Measurements from ENCODE around the gene KLF13.

Gene KLF13

DNA sequence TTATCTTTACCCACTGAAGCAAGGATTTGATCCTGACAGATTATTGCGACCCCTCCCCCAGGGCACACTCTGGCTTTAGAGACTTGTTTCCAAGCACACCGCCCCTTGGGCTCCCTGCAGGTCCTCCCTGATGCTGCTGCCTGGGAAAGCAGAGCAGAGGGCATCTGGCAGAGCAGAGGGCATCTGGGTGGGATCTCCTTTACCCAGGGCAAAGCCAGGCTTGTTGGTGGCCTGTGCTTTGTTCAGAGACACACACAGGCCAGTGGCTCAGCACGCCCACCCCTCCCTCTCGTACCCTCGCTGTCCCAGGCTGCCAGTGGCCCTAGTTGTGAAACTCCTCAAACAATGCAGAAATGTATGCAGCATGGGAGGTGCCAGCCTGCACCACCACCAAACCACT, 4.8 kb downstream of the KLF13 start:
- DNase-seq (ENCODE audit: low read depth in 2 of 2, low spot score in 1 of 2) = no peak

GRCh38 chr15:31332020-31332680, 5.5 kb downstream of the KLF13 start:
- DNase-seq (ENCODE audit: low read depth in 2 of 2, low spot score in 1 of 2) = no peak

GRCh38 chr15:31332681-31333071, 6.0 kb downstream of the KLF13 start:
- DNase-seq (ENCODE audit: low read depth in 2 of 2, low spot score in 1 of 2) = no peak

- no peak for DNase-seq (ENCODE audit: low read depth in 2 of 2, low spot score in 1 of 2)
Observed at GRCh38 chr15:31333119-31333518, 6.5 kb downstream of the KLF13 start.

GRCh38 chr15:31333820-31334219, 7.2 kb downstream of the KLF13 start:
- no peak for DNase-seq (ENCODE audit: low read depth in 2 of 2, low spot score in 1 of 2)

DNA sequence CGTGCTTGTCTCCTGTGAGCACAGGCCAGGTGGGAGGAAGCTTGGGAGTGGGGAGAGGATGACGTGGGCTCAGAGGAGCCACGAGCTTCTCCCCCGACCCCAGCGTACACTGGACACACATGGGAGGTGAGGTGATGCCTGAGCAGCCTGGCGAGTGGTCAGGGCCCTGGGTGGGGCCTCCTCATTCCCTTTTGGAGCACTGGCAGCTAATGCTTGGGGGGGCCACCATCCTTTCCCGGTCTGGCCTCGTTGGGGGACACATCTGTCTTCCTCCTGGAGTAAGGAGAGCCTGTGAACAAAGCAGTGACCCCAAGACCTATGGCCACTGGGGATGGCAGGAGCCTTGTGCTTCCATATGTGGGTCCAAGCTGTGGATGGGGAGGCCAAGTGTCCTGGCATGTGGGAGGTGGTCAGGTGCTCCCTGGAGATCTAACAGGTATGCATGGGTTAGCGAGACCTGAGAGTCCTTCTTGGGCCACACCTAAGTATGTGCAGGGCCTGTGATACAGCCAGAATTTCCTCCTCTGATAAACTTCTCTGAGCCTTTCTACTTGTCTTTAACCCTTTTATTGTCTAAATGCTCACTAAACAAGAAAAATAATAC, 9.5 kb downstream of the KLF13 start:
- no peak for DNase-seq (ENCODE audit: low read depth in 2 of 2, low spot score in 1 of 2)

GRCh38 chr15:31336593-31337295, 10.1 kb downstream of the KLF13 start:
- DNase-seq (ENCODE audit: low read depth in 2 of 2, low spot score in 1 of 2) = no peak

GRCh38 chr15:31337352-31338031, 10.9 kb downstream of the KLF13 start:
- DNase-seq (ENCODE audit: low read depth in 2 of 2, low spot score in 1 of 2) = no peak

- DNase-seq (ENCODE audit: low read depth in 2 of 2, low spot score in 1 of 2) = no peak
Observed at GRCh38 chr15:31338318-31338878, 11.8 kb downstream of the KLF13 start.

- no peak for DNase-seq (ENCODE audit: low read depth in 2 of 2, low spot score in 1 of 2)
Observed at GRCh38 chr15:31338879-31339557, 12.4 kb downstream of the KLF13 start.

- no peak for DNase-seq (ENCODE audit: low read depth in 2 of 2, low spot score in 1 of 2)
Observed at GRCh38 chr15:31339558-31339895, 12.9 kb downstream of the KLF13 start.

- DNase-seq (ENCODE audit: low read depth in 2 of 2, low spot score in 1 of 2) = no peak
Observed at GRCh38 chr15:31340047-31340446, 13.4 kb downstream of the KLF13 start.

DNA sequence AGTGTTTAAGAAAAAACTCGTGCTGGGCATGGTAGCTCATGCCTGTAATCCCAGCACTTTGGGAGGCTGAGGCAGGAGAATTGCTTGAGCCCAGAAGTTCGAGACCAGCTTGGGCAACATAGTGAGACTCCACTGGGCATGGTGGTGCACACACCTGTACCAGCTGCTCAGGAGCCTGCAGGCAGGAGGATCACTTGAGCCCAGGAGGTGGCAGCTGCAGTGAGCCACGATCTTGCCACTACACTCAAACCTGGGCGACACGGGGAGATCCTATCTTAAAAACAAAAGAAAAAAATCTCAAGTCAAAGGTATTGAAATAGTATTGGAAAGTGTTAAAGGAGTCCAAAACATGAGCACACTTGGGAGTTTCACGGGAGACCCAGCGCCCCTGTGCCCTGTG, 14.0 kb downstream of the KLF13 start:
- DNase-seq (ENCODE audit: low read depth in 2 of 2, low spot score in 1 of 2) = no peak

DNA sequence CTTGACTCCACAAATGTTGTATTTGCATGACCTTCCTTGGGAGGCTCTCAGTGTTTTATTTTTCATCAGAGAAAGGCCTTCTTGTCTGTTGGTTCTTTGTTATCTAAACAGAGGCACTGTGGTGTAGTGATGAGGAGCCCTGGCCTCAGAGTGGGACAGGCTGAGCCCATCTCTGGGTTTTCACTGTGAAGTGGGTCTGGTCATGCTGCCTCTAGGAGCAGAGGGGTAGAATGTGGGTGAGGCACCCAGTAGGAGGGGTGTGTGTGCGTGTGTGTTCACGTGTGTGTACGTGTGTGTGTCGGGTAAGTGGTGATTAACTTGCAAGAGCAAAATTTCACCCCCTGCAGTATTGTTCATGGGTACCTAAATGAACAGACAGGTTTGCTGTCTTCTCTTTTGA, 14.4 kb downstream of the KLF13 start:
- DNase-seq (ENCODE audit: low read depth in 2 of 2, low spot score in 1 of 2) = no peak

GRCh38 chr15:31341496-31342195, 15.0 kb downstream of the KLF13 start:
- DNase-seq (ENCODE audit: low read depth in 2 of 2, low spot score in 1 of 2) = no peak

DNA sequence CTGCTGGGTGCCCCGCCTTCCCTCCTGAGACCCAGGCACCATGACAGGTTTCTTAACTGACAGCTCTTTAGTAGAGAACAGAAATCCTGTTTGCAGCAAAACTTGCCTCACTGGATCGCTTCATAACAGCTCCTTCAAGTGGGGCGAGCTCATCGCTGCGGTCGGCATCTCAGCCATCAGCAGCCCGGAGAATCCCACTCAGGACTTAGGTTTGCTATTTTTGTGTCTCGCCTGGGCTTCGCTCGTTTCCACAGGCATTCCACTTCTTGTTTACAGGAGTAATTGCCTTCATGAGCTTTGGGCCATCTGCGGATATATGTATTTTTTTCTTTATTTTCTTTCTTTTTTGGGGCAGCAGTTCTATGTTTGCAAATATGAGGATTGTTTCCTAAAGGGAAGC, 15.7 kb downstream of the KLF13 start:
- no peak for DNase-seq (ENCODE audit: low read depth in 2 of 2, low spot score in 1 of 2)

DNA sequence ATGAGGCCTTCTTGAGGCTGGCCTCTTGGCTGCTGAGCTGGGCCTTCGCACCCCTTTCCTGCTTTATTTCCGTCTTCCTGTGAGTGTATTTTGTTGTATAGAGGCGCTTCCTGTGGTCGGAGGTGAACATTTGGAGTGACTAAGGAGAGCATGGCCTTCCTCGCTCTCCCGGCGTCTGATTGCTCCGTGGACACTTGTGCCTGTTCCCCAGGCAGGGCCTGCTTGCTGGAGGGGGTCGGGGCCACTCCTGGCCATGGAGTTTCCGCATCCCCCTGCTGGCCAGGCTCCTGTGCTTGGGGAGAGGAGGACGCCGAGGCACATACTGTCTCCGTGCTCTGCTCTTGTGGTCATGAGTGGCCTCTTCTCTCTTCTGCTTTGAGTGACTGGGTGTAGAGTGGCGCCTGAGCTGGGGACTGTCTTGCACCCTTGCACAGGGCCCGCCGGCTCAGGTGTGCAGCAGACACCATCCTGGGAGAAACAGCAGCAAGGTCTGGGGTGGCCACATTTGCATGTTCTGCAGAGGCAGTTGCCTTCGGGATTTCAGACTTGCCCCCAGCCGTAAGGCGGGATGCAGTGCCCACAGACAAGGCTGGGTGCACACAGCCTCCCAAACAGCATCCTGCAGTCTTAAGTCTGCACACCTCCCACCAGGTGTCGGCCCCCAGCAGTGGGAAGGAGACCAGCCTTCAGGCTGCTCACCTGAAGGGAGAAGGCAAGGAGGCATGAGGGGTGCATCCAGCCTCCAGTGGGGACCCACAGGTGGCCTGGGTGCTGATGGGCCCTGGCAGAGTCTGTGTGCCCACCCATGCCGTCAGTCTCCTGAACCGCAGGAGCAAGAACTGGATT, 16.4 kb downstream of the KLF13 start:
- no peak for DNase-seq (ENCODE audit: low read depth in 2 of 2, low spot score in 1 of 2)

GRCh38 chr15:31343831-31344230, 17.2 kb downstream of the KLF13 start:
- DNase-seq (ENCODE audit: low read depth in 2 of 2, low spot score in 1 of 2) = no peak

DNA sequence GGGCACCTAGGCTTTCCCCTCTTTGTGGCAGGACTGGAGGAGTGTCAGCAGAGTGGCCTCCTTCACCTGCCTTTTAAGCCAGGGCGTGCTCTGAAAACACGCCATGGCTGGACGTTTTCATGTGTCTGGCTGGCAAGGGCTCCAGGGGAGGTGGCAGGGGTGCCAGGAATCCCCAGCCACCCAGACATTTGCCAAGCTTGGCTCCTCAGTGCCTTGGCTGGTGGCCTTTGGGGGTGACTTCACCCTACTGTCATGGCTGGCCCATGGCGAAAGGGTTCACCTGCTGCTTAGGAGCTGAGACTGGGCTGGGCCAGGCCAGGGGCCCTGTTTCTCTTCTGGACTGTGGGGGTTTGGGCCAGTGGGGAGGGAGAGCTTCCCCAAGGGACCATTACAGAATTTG, 17.6 kb downstream of the KLF13 start:
- DNase-seq (ENCODE audit: low read depth in 2 of 2, low spot score in 1 of 2) = no peak

Measured in stimulated activated CD8-positive, alpha-beta memory T cell treated with anti-CD3 and anti-CD28 coated beads, Interleukin-4, amount 100 ng/mL, for 1 hour (primary cell).